HG02884 (cell line): ENCODE measurements around the gene AMN.
"Not testable (repeated sequence)": the region's sequence is repeated elsewhere in the genome, so short reads cannot be mapped to it uniquely, and the experiment has no call there.

ENCODE experiments used
- ATAC-seq: cut with Tn5 transposase; IDR thresholded peaks from one replicate; pipeline ENCODE4 v1.9.1; 2021; ENCODE audit warnings: mild to moderate bottlenecking, moderate library complexity; ENCODE audit not compliant: unreplicated experiment

AMN gene

DNA sequence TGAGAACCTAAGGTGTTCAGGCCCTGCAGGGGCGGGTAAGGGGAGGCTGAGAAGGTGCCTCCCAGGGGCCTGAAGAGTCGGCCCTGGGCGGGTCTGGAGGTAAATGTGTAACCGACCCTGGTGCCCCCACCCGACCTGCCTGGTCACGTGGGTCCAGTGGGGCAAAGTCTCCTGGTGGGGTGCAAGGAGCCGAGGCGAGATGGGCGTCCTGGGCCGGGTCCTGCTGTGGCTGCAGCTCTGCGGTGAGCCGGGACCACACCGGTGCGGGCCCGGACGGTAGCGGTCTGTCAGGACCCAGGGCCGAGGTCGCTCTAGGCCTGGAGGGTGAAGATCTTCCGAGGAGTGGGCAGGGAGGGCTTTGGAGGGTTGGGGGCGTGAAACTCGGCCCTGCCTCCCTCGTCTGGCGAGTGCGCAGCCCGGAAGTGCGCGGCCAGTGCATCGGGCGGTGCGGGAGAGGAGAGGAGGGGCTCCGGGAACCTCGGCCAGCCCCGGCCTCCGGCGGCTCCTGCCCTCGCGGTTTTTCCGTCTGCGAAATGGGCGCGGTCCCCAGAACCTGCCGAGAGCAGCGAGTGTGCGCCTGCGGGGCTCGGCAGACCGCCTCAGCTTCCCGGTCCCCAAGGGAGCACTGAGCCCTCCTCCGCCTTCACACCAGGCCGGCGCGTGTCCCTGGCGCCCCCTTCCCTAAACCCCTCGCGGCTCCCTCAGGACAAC lies at the start of gene AMN:
AMN (plus strand) TSS at position 174 of the 711 bp plus-strand sequence; CDS start at position 200, 26 bp downstream.
- ATAC-seq: no peak

DNA sequence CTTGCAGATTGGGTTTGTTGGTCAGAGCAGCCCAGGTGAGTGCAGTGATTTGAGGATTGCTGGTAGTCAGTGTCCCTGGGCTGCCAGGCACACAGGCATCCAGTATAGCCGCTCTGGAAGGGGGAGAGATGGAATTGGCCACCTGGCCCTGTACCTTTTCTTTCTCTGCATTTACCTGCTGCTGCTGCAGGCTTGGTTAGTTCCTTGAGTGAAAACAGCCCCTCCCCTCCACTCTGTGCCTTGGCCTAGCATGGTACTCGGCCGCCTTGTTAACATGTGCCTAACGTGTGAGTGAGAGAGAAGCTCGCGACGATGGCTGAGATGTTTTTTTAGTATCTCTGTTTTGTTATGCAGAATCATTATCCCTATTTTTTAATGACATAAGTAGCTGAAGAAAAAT lies 49.3 kb upstream of the AMN start:
- ATAC-seq: no peak

DNA sequence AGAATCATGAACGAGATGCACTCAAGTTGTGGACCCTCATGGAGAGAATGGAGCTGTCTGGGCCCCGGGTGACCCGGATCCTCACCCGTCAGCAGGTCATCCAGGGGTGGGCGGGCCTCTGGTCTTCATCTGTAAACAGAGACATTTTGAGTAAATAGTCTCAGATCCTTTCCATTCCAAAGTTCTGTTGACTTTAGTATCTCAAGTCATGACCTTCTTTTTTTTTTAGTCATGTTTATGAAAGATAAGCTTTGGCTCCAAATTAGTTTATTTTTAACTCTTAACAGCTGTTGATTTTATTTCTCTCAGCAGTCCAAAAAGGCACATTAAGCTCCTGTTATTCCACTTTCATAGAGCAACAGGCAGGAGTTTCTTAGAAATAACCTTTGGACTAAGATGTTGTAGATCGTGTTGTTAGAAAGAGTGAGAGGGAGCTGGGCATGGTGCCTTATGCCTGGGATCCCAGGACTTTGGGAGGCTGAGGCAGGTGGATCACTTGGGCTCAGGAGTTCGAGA lies 48.9 kb upstream of the AMN start:
- ATAC-seq: no peak

DNA sequence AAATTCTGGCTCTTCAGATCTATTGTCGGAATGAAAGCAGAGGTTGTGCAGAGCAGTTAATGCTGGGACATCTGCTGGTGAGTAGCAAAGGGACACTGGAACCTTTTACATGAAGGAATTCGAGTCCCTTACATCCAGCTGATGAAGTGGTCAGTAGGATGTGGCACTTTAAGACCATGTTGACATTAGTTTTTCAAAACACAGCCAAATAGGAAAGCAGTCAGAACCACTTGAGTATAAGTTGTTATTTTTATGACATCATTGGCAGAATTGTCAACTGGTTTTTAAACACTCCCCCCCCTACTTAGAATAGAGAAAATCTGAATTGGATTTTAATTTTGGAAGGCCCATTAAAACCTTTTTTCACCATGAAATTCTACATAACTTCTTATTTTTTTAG lies 46.8 kb upstream of the AMN start:
- ATAC-seq: no peak

DNA sequence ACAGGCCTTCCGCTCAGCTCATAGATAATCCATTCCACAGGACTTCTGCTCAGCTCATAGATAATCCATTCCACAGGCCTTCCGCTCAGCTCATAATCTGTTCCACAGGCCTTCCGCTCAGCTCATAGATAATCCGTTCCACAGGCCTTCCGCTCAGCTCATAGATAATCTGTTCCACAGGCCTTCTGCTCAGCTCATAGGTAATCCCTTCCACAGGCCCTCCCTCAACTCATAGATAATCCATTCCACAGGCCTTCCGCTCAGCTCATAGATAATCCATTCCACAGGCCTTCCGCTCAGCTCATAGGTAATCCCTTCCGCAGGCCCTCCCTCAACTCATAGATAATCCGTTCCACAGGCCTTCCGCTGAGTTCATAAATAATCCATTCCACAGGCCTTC lies 45.0 kb upstream of the AMN start:
- not testable (repeated sequence) for ATAC-seq

DNA sequence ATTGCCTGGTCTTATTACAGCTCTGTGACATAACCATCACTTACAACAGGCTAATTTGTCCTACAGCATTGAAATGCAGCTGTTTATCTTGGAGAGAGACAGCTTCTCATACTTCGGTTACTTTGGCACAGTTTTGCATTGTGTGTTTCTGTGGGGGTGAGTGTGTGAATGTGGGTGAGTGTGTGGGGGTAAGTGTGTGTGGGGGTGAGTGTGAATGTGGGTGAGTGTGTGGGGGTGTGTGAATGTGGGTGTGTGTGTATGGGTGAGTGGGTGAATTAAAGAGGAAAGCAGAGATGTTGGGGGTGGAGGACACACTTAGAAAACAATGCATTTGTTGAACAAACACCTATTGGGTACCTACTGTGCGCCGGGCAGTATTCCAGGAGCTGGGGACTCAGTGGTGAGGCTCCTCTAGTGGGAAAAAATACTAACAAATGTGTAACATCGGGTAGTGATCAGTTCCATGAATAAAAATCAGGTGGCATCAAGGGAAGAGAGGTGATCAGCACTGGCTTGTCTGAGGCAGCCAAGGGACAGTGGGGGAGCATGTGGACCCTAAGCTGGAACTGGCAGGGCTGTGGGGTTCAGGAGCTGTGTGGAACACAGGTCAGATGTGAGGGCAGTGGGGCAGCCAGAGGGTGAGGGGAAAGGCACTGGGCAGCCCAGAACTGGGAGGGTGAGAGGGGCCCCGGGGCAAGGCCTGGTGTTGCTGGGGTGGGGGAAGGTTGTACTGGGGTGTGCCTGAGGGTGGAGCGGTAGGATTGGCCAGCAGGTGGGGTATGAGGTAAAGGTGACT lies 44.1 kb upstream of the AMN start:
- ATAC-seq: no peak

DNA sequence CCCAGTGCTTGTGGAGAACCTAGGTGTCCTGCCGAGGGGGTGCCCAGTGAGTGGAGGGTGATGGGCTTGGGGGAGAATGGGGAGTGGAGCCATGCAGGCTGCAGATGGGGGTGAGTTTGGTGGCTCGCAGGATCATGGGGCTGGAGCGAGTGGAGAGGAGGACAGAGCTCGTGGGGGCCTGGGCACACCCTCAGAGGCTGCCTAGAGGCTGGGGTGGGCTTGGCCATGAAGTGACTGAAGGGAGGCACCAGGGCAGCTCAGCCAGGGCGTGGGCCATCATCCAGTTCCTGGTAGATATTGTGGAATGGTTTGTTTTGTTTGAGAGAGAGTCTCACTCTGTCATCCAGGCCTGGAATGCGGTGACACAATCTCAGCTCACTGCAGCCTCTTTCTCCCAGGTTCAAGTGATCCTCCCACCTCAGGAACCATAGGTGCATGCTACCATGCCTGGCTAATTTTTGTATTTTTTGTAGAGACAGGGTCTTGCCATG lies 43.4 kb upstream of the AMN start:
- ATAC-seq: no peak

DNA sequence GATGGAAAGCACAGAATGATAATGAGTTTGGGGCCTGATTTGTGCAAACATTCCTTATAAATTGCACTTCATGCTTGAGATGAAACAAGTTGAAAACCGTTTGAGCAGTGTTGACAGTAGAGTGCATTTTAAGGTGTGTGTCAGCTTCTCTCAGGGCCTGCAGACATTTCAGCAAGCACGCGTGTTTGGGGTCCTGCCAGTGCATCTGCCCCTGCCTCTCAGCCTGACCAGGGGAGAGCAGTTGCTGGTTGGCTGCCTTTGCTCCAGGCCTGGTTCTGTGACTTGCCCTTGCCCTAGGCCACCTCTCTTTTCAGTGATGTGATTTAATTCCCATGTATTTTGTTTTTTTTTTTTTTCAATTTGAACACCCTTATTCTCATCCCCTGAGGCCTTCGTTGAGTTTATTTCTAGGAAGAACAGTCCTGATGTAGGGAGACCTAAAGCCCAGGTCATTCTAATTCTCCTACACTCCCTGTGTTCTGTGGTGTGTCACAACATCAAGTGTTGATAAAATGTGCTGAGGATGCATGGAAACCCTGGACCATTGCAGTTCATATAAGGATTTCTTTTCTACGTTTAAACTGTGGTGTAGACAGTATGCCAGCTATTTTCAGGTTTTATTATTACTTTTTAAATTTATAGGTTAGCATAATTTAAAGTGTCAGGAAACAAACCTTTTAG lies 40.1 kb upstream of the AMN start:
- no peak for ATAC-seq

DNA sequence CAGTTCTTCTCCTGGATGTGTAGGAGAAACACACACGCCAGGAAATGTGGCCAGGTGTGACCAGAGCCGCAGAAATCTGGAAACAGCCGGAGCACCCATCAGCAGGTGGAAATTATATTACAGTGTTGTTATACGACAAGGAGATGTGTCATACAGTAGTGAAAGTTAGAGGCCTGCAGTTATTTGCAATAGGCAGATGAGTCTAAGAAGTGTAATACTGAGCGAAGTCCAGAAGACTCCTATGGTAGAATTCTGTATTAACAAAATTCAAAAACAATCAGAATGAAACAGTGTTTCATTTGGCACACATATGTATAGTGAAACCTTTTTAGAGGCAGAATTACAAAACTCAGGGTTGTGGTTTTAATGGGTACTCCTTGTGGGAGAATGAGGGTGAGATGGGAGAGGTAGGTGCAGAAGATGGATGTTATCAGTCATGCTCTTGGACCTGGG lies 39.3 kb upstream of the AMN start:
- no peak for ATAC-seq

DNA sequence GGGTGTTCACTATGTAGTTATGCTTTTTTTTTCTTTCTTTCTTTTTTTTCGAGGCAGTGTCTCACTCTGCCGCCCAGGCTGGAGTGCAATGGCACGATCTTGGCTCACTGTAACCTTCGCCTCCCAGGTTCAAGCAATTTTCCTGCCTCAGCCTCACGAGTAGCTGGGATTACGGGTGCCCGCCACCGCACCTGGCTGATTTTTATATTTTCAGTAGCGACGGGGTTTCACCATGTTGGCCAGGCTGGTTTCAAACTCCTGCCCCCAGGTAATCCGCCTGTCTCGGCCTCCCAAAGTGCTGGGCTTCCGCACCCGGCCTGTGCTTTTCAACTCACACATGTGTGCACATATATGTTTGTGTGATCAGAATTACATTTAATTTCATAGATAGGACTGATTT lies 38.9 kb upstream of the AMN start:
- no peak for ATAC-seq

DNA sequence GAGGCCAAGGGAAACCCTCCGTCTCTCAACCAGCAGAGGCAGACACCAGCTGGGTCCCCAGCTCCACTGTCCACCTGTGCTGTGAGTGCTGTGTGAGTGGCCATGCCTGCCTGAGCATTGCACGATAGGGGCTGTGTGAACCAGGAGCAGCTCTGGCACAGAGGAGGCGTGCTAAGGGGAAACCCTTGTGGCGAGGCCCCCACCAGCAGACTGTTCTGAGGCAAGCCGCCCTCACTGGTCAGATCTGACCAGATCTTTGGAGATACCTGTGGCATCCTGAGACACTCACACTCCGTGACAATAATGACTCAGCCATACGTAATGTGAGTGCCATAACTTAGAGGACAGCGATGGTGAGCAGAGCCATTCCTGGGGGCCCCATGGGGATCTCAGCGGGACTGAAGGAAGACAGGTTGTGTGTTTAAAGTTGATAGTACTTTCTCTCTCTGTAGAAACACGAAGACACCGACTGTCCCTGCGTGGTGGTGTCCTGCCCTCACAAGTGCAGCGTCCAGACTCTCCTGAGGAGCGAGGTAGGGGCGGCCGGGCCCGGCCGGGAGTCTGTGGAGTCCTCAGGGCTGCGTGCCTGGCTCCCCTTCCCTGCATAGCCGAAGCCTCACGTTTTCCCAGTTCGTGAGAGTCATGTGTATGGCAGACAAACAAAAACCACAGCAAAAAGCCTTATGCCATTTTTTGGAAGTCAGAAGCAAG lies 36.6 kb upstream of the AMN start:
- ATAC-seq: no peak

DNA sequence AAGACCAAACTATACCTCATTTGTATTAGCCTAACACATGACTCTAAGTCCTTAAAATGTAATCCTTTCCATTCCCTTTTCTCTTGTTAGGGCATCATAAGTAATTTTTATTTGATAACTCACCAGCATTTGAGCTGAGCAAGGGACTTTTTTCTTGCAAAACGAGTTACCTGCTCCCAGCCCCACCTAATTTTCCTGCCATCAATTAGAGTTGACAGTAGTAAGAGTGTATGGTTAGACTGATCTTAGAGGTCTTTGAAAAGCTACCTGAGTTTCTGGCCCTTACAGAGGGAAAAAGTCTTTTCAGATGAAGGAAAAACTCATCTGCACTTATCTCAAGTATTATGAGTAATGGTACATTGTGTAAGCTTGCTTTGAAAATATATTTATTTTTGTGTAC lies 33.7 kb upstream of the AMN start:
- ATAC-seq: no peak

DNA sequence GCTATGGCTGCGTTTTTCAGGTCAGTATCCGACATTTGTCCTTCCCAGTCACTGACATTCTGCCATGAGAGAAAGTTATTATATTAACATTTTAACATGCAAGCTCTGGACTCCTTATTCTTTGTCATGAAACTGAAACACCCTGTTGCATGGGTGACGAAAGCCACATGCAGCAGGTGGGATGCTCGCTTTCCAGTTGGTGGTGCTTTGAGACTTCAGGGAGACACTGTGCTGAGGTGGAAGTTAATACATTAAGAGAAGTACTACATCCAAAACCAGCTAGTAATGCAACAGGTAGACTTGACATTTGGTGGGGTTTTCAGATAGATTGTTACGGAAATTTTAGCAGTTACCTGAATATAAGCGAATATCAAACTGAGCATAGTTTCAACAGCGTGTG lies 32.8 kb upstream of the AMN start:
- ATAC-seq: no peak

DNA sequence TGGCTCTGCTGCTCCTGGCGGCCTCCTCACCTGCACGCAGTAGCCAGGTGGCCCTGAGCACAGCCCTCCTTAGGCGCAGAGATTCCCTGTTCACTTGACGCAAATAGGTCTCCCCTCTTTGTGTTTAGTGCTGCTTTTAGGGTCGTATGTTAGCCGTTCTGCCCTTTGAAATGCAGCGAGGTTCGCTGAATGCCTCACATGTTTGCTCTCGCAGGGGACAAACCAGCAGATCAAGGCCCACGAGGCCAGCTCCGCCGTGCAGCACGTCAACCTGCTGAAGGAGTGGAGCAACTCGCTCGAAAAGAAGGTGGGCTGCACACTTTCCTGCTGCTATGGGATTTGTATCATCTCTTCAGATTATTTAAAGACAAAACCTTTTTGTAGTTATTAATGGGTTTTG lies 31.4 kb upstream of the AMN start:
- no peak for ATAC-seq

DNA sequence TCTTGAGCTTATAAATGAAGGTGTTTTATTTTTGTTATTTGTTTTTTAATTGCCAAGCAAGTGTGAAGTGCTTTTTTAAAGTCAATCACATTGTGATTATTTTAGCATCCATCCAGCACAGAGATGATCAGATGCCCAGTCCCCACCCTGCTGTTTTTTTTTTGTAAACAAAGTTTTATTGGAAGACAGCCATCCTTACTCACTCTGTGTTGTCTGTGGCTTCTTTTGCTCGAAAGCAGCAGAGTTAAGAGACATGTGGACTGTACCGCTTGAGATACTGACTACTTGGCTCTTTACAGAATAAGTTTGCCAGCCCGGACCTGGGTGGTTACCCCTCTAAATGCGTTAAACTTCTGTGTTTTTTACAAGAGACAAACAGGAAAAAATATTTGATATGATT lies 30.9 kb upstream of the AMN start:
- ATAC-seq: no peak

DNA sequence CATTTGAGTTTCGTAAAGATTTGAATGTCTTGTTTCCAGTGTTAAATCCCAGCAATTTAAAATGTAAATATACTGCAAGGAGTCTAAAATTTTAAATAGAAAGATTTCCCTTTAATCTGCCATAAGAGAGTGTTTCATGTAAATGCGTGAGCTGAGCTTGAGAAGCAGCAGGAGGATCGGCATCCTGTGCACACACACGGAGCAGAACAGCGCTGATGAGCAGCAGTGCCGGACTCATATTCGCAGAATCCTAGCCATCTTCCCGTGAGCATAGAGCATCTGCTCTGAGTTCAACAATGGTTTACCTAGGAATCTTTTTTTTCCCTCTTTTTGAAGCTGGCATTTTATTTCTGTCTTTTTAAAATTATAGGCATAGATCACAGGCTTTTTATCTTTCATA lies 29.8 kb upstream of the AMN start:
- no peak for ATAC-seq

DNA sequence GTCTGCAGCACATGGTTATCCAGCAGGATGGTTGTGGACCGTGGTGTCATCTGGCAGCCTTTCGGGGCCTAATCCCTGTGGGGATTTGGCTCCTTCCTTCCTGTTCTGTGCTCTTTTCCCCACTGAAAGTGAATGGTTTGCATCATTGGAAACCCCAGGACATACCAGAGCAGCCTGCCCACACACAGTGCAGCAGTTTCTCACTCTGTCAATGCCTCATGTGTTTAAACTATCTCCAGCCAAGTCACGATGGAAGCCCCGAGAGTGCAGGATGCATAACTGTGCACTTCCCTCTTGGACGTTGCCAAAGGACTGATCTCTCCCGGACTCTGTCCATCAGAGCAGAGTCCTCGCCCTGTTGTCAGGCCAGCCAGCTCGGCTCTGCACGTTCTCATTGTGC lies 29.0 kb upstream of the AMN start:
- ATAC-seq: no peak

DNA sequence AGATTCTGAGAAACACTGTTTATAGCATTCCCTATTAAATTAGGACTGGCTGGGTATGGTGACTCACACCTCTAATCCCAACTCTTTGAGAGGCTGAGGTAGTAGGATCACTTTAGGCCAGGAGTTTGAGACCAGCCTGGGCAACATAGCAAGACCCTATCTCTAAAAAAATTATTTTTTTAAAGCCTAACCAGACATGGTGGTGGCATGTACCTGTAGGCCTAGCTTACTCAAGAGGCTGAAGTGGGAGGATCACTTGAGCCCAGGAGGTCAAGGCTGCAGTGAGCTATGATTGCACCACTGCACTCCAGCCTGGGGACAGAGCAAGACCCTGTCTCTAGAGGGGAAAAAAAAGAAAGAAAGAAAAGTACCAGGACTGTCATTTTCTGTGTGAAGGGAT lies 25.7 kb upstream of the AMN start:
- not testable (repeated sequence) for ATAC-seq

DNA sequence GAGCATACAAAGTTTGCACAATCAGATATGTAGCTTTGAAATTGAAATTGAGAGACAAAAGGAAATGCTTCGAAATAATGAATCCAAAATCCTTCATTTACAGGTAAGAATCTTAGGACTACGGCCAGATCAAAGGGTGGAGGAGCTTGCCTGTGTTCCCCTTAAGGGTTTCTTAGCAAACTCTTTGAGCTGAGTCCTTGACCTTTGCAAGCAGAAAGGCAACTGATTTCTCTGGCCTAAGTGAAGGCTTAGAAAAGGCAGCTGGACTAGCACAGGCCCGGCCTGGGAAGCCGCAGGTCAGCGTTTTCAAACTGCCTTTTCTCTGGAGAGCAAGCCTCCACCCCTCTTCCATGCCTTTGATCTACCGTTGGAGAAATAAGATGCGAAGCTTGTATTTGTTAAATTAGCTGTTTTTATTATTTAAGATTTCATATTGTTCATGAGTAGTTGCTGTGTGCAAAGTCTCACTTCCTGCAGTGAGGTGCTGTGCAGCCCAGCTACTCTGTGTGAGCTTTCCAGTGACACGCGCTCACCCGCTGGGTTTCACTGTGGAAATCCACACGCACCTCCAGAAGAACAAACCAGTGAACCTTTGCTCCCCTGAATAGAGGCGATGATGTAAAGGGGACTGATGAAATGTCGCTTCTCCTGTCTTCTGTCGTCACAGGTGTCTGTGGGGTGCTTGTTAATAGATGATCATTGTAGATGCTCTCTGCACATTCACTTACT lies 25.0 kb upstream of the AMN start:
- no peak for ATAC-seq

DNA sequence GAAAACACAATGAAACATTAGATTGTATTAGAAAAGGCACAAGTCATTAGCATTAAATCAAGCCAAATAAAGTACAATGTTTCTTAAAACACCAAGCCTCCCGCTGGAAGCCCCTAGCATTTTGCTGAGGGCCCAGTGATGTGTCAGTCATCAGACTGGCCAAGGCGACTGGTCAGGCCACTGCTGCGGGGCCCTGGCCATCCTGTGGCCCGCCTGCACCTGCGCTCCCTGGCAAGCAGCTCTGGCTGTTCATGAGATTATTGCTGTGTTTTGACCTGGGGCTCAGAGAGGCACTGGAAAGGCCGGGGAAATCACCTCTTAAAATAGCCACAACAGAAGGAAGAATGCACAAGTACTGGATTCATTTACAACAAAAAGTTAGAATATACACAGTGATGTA lies 24.2 kb upstream of the AMN start:
- ATAC-seq: no peak
